Eye (tissue), 1 donor: ENCODE measurements around the gene HECTD4.
"Not testable (repeated sequence)": the region's sequence is repeated elsewhere in the genome, so short reads cannot be mapped to it uniquely, and the experiment has no call there.

Experiments
- DNase-seq: peaks from one replicate; pipeline ENCODE4 v3.0.0-alpha.2; 2015

The HECTD4 gene

DNA sequence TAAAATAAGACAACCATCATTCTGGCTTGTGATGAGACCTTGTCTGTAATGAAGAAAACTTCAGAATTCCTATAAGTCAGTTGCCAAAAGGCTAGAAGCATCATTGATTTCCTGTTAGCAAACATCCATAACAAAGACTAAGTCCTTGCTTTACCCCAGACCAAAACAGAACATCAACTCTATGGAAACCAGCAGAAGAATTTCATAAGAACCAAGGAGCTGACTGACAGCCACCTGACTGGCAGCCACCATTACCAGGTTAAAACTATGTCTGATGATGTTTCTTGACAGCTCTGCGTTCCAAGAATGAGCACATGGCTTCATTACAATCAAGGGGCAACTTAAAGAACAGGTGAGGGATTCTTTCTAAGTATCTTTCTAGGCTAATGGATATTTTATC is 29.3 kb downstream of the HECTD4 start:
- no peak for DNase-seq

DNA sequence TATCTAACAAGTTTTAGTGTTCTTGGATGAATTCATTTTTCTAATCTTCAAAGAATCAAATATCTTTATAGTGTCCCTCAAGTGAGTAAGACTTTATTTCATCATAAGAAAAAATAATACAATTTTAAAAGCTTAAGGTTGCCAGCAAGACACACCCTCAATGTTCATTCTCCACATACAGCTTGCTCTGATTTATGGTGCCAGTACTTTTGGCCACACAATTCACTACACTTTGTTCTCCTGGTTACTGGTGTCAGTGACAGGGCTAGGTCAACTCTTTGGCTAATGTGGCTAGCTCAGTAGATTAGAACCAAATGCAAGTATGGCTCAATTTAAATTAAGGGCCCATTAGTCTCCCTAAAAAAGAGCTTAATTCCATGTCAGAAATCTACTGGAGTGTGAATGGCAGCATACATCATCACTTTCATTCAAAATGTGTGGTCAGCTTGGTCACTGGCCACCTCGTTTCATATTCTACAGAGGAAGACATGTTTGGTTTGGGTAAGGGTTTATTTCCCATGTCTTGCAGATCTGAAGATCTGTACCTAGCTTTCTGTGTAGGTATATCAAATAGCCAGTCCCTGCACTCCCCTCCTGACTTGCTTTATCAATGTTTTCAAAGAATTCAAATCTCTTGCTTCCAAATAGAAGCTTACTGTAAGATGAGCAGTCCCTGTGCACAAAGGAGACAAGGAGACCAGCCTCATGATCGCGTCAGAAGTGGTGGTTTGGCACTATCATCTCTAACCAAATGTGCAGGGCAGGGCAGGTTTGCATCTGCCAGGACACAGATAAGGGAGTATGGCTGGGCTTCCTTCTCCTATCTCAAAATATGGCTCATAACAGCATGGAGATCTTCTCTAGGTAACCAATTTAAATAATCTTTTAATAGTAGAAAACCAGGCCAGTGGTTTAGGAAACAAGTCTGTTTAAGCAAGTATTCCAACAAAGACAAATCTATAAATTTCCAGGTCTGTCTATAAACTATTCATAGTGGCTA is 31.3 kb downstream of the HECTD4 start:
- DNase-seq = no peak

DNA sequence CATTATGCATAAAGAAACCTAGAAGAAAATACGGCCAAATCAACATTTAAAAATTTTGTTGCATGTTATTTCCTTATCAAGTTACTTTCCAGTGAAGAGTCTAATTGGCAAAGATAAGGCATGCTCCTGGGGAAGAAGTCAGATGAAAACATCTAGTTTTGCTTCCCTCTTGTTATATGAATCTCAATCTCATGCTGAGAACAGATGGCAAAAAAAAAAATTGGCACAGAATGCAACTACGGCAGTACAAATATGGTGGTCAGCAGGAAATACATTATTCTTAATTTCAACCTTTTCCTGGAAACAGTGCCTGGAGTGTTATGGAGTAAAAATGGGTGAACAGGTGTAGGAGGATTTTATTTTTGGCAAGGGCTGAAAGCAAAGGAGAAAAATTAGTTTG is 32.8 kb downstream of the HECTD4 start:
- DNase-seq = no peak

DNA sequence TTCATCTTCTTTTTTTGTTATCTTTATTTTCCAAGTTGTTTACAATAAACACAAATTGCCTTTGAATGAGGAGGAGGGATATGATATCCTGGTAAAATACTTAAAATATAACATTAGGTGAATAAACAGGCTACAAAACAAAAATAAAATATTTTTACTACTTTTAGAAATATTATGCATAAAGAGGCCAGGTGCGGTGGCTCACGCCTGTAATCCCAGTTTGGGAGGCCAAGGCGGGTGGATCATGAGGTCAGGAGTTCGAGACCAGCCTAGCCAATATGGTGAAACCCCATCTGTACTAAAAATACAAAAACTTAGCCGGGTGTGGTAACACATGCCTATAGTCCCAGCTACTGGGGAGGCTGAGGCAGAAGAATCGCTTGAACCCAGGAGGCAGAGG is 33.3 kb downstream of the HECTD4 start:
- not testable (repeated sequence) for DNase-seq

DNA sequence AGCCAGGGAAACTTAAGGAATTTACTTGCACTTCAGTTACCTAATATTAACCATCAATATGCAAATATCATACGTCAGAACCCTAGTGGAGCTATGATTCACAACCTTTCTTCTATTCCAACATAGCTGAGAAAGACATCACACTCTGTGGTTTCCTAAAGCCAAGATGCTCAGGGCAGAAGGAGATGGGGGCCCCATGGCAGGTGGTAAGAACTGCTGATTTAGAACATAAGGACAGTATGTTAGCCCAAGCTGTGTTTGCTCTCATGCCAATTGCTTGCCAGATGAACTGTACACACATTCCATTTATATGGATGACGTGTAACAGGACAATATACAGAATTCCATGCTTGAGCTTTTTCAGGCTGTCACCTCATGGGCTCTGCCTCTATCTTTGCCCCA is 34.6 kb downstream of the HECTD4 start:
- DNase-seq = no peak

DNA sequence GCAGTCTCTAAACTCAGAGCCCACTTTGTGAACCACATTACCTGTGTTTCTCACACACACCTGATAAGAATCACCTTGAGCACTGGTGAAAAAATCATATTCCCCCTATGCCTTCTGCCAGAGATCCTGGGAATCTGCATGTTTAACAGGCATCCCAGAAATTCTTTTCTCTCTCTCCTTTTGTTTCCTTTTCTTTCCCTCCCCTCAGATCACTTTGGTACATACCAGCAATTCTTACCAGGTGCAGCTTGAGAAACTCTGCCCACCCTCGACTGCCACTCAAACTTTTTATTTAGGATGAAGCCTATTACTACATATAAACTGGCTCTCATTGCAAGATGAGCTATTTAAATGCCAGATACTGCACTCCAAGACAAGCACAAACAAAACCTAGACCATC is 36.0 kb downstream of the HECTD4 start:
- DNase-seq = no peak

DNA sequence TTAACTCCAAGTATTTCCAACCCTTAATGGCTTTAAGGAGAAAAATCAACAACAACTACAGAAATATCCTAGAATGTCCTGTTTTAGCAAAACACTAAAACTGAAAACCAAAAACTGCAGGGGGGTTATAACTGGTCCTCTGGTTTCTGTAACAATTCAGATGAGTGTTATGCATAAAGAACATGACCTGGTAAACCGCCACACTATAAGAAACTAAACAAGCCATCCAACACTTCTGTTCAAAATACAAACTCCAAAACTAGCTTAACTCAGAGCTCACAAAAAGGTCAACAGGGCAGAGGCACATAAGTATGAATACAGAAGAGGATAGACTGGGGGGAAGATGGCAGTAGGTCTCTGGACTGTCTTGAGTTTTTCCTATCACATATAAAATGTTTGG is 38.0 kb downstream of the HECTD4 start:
- no peak for DNase-seq

DNA sequence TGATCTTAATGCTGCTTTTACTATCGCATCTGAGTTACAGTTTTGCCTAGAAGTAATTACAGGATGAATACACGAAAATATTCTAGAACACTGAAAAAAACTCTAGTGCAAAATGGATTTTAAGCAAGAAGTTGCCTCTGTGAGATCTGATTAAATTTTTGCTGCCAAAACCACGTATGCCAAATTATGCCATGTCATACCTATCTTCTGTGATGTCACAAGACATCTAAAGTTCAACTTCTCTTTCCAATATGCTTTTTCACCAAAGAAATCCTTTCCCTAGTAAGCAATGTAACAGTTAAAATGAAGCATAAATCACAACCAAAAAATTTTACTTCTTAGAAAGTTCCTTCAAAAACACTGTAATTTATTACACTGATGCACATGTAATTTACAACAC is 39.6 kb downstream of the HECTD4 start:
- no peak for DNase-seq

DNA sequence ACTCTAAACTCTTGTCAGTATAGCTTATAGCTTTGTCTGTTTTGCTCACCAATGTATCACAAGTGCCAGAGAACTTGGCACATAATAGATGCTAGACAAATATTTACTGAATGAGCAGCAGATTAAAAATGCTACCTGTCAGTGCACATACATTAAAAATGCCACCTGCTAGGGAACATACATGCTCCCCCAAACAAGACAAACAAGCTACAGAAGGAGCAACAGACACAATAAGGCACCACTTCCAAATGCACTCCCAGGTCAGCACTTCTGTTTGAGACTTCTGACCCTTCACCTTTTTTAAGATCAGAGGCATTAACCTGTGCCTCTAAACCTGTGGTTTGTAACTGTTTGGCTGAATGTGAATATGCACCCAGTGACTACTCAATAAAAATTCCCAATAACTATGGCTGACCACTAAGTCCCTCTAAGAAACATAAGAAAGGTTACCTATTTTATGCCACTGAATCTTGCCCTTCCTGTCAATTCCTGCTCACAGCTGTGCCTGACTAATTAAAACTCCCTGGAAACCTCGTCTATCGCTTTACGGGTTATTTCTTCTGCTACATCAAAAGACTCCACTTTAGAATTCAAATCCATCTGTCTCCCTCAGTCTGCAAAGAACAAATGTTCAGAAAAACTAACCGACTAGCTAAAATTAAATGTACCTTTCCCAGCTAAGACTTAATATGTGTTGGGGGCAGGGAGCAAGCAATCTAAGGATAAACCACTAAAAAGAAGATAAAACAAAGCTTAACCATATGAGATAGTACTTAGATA is 41.0 kb downstream of the HECTD4 start:
- no peak for DNase-seq

DNA sequence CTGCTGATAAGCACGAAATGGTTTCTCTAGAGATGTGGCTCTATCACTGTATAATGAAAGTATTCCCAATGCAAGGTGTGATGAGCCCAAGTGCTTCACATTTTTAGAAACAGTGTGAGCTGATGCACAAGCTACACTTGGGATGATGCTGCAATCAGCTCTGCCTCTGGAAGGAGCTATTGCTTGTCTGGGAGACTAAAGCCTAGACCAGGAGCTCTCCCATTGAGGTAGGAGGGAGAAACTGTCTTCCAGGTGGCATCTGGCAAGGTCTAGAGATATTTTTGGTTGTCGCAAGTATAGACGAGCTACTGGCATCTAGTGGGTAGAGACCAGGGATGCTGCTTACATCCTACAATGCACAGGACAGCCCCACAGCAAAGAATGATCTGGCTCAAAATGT is 42.0 kb downstream of the HECTD4 start:
- DNase-seq = no peak

DNA sequence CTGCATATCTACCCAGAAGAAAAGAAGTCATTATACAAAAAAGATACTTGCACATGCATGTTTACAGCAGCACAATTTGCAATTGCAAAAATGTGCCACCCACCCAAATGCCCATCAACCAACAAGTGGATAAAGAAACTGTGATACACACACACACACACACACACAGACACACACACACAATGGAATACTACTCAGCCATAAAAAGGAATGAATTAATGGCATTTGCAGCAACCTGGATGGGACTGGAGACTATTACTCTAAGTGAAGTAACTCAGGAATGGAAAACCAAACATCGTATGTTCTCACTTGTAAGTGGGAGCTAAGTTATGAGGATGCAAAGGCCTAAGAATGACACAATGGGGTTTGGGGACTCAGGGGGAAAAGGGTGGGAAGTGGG is 47.2 kb downstream of the HECTD4 start:
- DNase-seq = not testable (repeated sequence)

DNA sequence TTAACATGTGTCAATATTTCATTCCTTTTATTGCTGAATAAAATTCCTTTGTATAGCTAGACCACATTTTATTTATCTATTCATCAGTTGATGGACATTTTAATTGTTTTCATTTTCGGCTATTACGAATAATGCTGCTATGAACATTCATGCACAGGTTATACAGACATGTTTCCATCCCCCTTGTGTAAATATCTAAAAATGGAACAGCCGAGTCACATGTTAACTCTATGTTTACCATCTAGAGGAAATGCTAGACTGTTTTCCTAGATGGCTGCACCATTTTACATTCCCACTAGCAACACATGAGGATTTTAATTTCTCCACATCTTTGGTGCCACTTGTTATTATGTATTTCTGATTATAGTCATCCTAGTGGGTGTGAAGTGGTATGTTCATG is 49.2 kb downstream of the HECTD4 start:
- DNase-seq = no peak

DNA sequence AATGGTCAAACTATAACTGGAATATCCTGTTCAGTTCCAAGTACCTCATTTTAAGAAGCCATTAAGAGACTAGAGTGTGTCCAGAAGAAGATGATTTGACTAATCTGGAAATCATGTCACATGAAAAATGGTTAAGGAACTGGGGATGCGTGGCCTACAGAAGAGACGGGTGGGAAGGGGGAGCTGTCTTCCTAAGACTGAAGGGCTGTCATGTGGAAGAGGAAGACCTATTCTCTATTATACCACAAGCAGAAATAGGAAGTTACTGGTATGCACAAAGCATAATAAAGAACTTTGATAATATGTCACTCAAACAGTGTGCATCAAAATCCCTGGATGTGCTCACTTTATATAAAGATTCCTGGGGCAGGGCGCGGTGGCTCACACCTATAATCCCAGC is 50.3 kb downstream of the HECTD4 start:
- no peak for DNase-seq

DNA sequence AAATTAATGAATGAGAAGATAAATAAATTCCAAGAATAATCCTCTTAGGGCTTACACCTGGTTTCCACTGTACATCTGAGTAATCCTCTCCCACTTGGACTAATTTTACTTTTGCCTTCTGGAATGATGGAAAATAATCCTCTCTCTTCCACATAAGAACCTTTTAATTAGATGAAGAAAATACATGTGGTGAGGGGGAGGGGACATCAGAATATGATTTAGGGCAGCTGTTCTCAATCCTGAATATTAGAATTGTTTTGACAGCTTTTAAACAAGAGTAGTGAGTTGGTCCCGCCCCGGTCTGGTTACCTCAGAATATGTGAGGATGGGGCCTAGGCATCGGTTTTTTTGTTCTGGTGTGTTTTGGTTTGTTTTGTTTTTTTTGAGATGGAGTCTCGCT is 51.5 kb downstream of the HECTD4 start:
- peak; percentile 31 for DNase-seq

DNA sequence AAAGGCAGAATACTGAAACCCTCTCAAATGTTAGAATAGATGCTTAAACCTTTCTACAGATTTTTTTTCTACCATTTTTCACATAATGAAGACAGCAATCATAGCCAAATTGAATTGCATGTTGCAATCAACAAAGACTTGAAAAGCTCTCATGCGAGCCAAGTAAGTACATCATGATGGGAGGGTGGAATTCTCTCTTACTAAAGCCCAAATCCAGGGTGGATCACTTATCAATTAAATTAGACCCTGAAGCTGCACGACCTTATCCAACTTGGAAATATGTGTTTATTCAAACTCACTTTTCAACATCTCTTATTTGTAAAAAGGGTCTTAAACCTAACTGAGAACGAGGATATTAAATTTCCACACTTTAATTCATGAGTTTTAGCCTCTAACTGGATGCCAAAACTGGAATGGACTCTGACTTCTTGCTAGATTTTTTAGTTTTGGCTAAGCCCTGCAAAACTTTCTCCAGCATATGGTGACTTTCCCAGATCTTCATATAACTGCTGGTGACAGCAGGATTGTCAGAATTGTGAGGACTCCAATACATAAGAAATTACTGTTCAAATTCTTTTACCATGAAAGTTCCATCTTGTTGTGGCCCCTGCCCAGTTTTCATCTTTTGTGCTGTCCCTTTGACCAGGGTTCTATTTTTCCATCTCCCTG is 53.6 kb downstream of the HECTD4 start:
- DNase-seq = no peak

DNA sequence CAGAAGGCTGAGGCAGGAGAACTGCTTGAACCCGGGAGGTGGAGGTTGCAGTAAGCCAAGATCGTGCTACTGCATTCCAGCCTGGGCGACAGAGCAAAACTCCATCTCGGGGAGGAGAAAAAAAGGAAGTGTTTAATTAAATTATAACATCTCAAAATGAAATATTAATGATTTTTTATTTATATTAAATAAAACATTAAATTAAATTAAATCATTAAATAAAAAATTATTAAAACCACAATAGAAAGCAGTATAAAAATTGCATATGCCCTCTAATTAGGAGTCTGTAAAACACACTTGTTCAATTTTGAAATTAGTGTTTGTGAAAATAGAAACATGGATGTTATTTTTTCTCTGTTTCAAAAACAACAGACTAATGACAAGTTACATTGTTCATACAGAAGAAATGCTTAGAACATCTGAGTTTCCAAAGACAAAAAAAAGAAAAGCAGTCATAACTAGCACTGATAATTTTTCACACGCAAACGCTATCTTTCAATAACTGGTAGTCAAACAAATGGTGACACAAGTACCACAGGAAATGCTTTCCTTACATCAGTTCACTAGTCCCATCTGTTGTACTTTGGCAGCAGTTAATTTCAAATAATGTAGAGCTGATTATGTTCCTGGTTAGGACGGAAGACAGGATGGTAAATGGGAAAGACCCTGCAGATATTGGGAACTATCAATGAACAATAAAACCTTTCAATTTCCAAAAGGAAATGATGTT is 54.9 kb downstream of the HECTD4 start:
- no peak for DNase-seq

DNA sequence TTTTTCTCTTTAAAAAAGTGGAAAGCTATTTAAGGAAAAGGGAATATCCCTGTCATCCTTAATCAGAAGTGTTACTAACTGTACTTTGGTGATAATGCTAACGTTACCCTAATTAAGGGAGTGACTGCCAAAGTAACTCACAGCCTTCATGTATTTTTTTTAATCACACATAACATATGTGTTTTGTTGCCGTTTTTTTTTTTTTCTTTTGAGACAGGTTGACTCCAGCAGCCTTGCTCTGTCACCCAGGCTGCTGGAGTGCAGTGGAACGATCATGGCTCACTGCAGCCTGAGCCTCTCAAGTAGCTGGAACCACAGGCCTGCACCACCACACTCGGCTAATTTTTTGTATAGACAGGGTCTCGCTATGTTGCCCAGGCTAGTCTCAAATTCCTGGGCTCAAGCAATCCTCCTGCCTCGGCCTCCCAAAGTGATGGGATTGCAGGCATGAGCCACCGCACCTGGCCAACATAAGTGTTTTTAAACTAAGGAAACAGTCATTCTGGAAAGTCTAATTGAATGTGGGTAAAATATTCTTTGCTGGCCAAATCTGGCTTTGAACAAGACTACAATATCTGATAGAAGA is 56.5 kb downstream of the HECTD4 start:
- DNase-seq = no peak

DNA sequence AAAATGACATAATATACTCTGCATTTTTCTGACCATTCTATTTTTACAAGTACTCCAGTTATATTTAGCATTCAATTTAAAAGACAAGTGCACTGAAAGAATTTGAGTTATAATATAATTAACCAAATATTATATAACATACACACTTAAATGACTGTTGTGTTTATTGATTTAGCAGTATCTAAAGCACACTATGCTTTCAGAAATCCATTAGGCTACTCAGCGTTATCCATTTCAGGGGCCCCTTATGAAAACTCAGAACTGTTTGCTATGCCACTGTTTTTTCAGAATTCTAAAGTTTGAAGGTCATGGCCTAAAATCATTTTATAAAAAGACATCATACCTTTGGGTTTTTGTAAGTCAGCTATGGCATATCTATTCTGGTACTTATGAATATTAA is 57.1 kb downstream of the HECTD4 start:
- DNase-seq = no peak

DNA sequence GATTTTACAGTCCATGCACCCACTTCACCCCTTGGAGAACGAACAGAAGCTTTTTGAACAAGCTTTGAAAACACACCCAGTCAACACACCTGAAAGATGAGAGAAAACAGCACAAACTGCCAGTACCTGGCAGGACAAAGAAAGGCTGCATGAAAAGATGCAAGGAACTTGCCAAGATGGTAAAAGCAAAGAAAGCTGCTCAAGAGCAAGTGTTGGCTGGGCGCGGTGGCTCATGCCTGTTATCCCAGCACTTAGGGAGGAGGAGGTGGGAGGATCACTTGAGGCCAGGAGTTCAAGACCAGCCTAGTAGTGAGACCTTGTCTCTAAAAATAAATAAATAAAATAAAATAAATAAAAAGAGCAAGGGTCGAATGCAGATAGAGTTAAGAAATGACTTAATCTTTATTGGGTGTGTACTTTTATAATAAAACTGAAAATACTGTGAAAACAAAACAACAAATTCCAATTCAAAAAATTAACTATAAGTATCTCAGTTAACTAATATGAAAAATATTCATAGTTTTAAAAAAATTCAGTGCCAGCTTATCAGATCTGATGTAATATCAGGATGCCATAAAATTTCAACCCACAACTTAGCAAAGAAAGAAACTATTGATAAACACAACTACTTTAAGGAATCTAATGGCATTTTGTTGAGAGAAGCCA is 59.2 kb downstream of the HECTD4 start:
- no peak for DNase-seq

DNA sequence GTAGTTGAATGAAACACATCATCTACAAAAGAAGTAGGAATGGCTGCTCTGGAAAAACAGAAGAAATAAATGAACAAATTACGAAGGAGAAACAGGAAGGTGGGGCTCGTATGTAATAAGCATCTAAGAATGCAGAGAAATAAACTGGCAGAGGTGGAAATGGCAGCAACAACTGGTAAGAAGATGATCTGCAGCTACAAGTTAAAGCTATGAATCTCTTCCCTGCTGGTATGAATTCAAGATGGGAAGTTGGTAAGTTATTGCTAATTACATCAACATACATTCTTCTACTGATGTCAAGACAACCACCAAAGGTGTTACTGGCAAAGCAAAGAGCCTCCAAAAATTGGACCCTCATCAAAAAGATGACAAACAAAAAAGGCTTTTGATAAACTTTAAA is 59.8 kb downstream of the HECTD4 start:
- DNase-seq = no peak

DNA sequence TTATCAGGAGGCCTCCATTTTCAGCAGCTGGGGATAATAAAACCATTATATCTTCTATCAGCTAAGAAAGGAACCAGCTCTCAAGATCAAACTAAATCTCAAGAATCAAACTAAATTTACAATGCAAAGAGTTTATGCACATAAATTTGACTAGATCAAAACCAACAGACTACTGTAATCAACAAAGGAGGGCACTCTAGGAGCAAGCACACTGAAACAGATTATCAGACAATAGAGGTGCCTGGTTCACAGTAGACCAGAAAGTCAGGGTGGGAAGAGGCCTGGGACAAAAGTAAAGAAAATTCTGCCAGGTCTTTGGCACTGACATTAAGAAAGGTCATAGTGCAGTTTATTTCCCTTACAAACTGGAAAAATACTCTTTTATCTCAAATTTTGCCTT is 61.0 kb downstream of the HECTD4 start:
- no peak for DNase-seq

DNA sequence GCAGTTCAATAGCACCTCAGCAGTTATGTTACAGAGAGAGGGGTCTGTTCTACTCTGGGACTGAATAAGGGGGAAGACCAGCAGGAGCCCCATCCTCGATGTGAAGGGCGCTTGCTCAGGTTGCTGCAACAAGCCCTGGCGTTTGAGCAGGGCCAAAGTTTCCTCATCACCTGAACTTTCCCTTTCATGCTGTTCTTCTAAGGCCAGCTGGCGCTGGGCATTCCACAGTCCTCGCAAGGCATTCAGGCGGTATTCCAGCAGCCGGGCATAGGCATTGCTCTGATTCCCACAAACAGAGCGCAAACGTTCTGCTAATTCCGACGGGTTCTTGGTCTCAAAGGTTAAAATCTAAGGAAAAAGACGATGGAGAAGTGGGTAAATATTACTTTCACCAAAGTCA is 62.8 kb downstream of the HECTD4 start:
- DNase-seq = no peak
